H1 (cell line): ENCODE data around the gene EFCAB6. TPM values are rescaled to one million over a fixed set of nuclear protein-coding genes. Genes with fewer than 3 reads are reported as not detected.

Source experiments
- CTCF ChIA-PET: fragments of 300-600 bp; sonication (Branson Sonifier 250); formaldehyde crosslinking; loops from one replicate; lab custom pipeline; 2021; ENCODE audit not compliant: partially characterized antibody; lab: Charles Lee
- POLR2A ChIA-PET: fragments of 300-600 bp; sonication (Branson Sonifier 250); formaldehyde crosslinking; loops from one replicate; lab custom pipeline; 2021; ENCODE audit warnings: inconsistent platforms; ENCODE audit not compliant: partially characterized antibody; lab: Charles Lee
- DNase-seq, 2 experiments: peaks; one replicate each; pipeline versions ENCODE4 v3.0.0 to v3.0.0-alpha.2; 2010 to 2022; ENCODE audit warnings: low spot score in 2 of 2, low read depth in 1 of 2, mixed read lengths in 1 of 2
- FAIRE-seq: peaks from 2 replicates; lab custom pipeline; 2011; peaks lifted over from hg19 to GRCh38; lab: Jason Lieb, UNC
- H2AFZ ChIP-seq: 2 replicates; pipeline ENCODE4 v1.8.1; 2012; ENCODE audit warnings: low read length, inconsistent platforms
- H2AK5ac ChIP-seq: 2 replicates; pipeline ENCODE4 v1.6.1; 2013; ENCODE audit warnings: low read depth, low read length
- H2BK120ac ChIP-seq: replicated peaks from 2 replicates; pipeline ENCODE3; 2013; ENCODE audit warnings: low read depth, low read length, inconsistent platforms
- H2BK12ac ChIP-seq: 2 replicates; pipeline ENCODE4 v1.6.1; 2013; ENCODE audit warnings: low read depth, low read length
- H2BK15ac ChIP-seq: 2 replicates; pipeline ENCODE4 v1.6.1; 2013; ENCODE audit warnings: low read length
- H2BK20ac ChIP-seq: 2 replicates; pipeline ENCODE4 v1.6.1; 2013; ENCODE audit warnings: low read length
- H2BK5ac ChIP-seq: 2 replicates; pipeline ENCODE4 v1.6.1; 2013; ENCODE audit warnings: low read depth, low read length
- H3K14ac ChIP-seq: 2 replicates; pipeline ENCODE4 v1.6.1; 2013; ENCODE audit warnings: inconsistent platforms; ENCODE audit not compliant: insufficient read length
- H3K18ac ChIP-seq: 2 replicates; pipeline ENCODE4 v1.6.1; 2013; ENCODE audit warnings: low read length; ENCODE audit errors: extremely low read depth
- H3K23ac ChIP-seq: 2 replicates; pipeline ENCODE4 v1.6.1; 2013; ENCODE audit warnings: inconsistent platforms; ENCODE audit not compliant: insufficient read length
- H3K23me2 ChIP-seq: 2 replicates; pipeline ENCODE4 v1.6.1; 2013; ENCODE audit warnings: low read depth, low read length
- H3K27ac ChIP-seq: 2 replicates; pipeline ENCODE4 v1.6.1; 2011; ENCODE audit warnings: low read depth, low read length, inconsistent platforms
- H3K27me3 ChIP-seq, 4 experiments: replicated peaks in 1 of 4; 1 replicate in 1 of 4; 2 replicates in 3 of 4; pipeline versions ENCODE4 v1.6.1 to v1.8.1; 2011 to 2013; ENCODE audit warnings: low read length in 3 of 4, mild to moderate bottlenecking in 3 of 4, inconsistent platforms in 2 of 4, mixed read lengths in 2 of 4, moderate library complexity in 1 of 4; ENCODE audit not compliant: control insufficient read depth in 3 of 4, insufficient read depth in 3 of 4; ENCODE audit errors: extremely low read depth in 1 of 4
- H3K36me3 ChIP-seq, 4 experiments: 2 replicates each; pipeline versions ENCODE4 v1.6.1 to v1.8.1; 2011 to 2013; ENCODE audit warnings: mild to moderate bottlenecking in 4 of 4, low read length in 3 of 4, moderate library complexity in 2 of 4, control low read depth in 1 of 4, inconsistent platforms in 1 of 4; ENCODE audit not compliant: insufficient read depth in 4 of 4, control insufficient read depth in 2 of 4
- H3K4ac ChIP-seq: replicated peaks from 2 replicates; pipeline ENCODE3; 2013; ENCODE audit warnings: low read length, low read depth, mixed read lengths, inconsistent platforms; ENCODE audit not compliant: insufficient read length
- H3K4me1 ChIP-seq, 4 experiments: replicated peaks in 1 of 4; 1 replicate in 1 of 4; 2 replicates in 3 of 4; pipeline versions ENCODE4 v1.6.1 to v1.8.1; 2011 to 2013; ENCODE audit warnings: low read length in 3 of 4, inconsistent platforms in 2 of 4, mixed read lengths in 1 of 4; ENCODE audit not compliant: insufficient read depth in 4 of 4, control insufficient read depth in 3 of 4
- H3K4me2 ChIP-seq, 2 experiments: 2 replicates each; pipeline versions ENCODE4 v1.6.1 to v1.8.1; 2011 to 2013; ENCODE audit warnings: low read depth in 2 of 2, low read length in 2 of 2, control low read depth in 1 of 2, inconsistent platforms in 1 of 2, mild to moderate bottlenecking in 1 of 2; ENCODE audit not compliant: insufficient read depth in 1 of 2
- H3K4me3 ChIP-seq, 4 experiments: fragments of 200-600, 300-600 bp in 1 of 4; sonication (generic), shearing (Covaris generic), sonication (Bioruptor Twin) in 1 of 4; 2 replicates each; pipeline versions ENCODE4 v1.5.1 to v1.8.1; 2011 to 2016; ENCODE audit warnings: low read length in 4 of 4, low read depth in 3 of 4, control low read depth in 2 of 4, inconsistent platforms in 2 of 4, mild to moderate bottlenecking in 2 of 4, mixed read lengths in 1 of 4, moderate library complexity in 1 of 4; ENCODE audit not compliant: insufficient read depth in 2 of 4; ENCODE audit errors: extremely low read depth in 1 of 4
- H3K56ac ChIP-seq: replicated peaks from 2 replicates; pipeline ENCODE3; 2013; ENCODE audit warnings: low read depth, mild to moderate bottlenecking, mixed read lengths, low read length, inconsistent platforms; ENCODE audit not compliant: insufficient read length
- H3K79me1 ChIP-seq: 2 replicates; pipeline ENCODE4 v1.6.1; 2013; ENCODE audit warnings: low read depth, low read length, control low read depth
- H3K79me2 ChIP-seq, 2 experiments: 2 replicates each; pipeline versions ENCODE4 v1.6.1 to v1.8.1; 2012 to 2013; ENCODE audit warnings: low read length in 2 of 2, mild to moderate bottlenecking in 2 of 2, inconsistent platforms in 1 of 2; ENCODE audit not compliant: insufficient read depth in 2 of 2, control insufficient read depth in 1 of 2
- H3K9ac ChIP-seq, 4 experiments: replicated peaks in 1 of 4; 1 replicate in 1 of 4; 2 replicates in 3 of 4; pipeline versions ENCODE4 v1.6.1 to v1.8.1; 2011 to 2013; ENCODE audit warnings: low read depth in 3 of 4, low read length in 3 of 4, control low read depth in 2 of 4, mild to moderate bottlenecking in 2 of 4, moderate library complexity in 2 of 4, inconsistent platforms in 1 of 4; ENCODE audit errors: extremely low read depth in 1 of 4
- H3K9me3 ChIP-seq, 2 experiments: 2 replicates each; pipeline versions ENCODE4 v1.6.1 to v1.8.1; 2012 to 2013; ENCODE audit warnings: mild to moderate bottlenecking in 2 of 2, moderate library complexity in 2 of 2, control low read depth in 1 of 2, inconsistent platforms in 1 of 2, low read depth in 1 of 2, low read length in 1 of 2, mixed read lengths in 1 of 2; ENCODE audit not compliant: insufficient read depth in 2 of 2
- H4K20me1 ChIP-seq, 2 experiments: replicated peaks in 1 of 2; 2 replicates each; pipeline versions ENCODE3 to v1.8.1; 2011 to 2013; ENCODE audit warnings: inconsistent platforms in 2 of 2, low read length in 2 of 2, mild to moderate bottlenecking in 1 of 2; ENCODE audit not compliant: insufficient read depth in 2 of 2, control insufficient read depth in 1 of 2
- H4K5ac ChIP-seq: 2 replicates; pipeline ENCODE4 v1.6.1; 2013; ENCODE audit warnings: low read length, low read depth, mixed read lengths, inconsistent platforms; ENCODE audit not compliant: insufficient read length
- H4K8ac ChIP-seq: 2 replicates; pipeline ENCODE4 v1.8.0; 2013; ENCODE audit warnings: mild to moderate bottlenecking, moderate library complexity, low read length, inconsistent platforms; ENCODE audit not compliant: insufficient read depth; ENCODE audit errors: extremely low read depth
- H4K91ac ChIP-seq: replicated peaks from 2 replicates; pipeline ENCODE3; 2013; ENCODE audit warnings: low read length, mixed read lengths, inconsistent platforms; ENCODE audit not compliant: insufficient read length
- HDAC6 ChIP-seq: IDR thresholded peaks from one replicate; pipeline ENCODE4 v1.7.1; 2012; ENCODE audit warnings: low read depth, mild to moderate bottlenecking, inconsistent platforms, low read length, moderate library complexity
- TEAD4 ChIP-seq: IDR thresholded peaks from 2 replicates; pipeline ENCODE4 v1.6.1; 2012; ENCODE audit warnings: low read depth, low read length, inconsistent platforms, mixed read lengths
- WGBS, 2 experiments: shearing (Covaris generic) in 1 of 2; methylation state at CpG; one replicate each; pipeline versions ENCODE4 v1.1.6 to v1.1.7; 2013 to 2015; ENCODE audit warnings: low lambda C conversion rate in 2 of 2, mixed read lengths in 2 of 2, inconsistent platforms in 1 of 2, low coverage in 1 of 2, missing lambda C conversion rate in 1 of 2; ENCODE audit not compliant: insufficient replicate concordance in 2 of 2, insufficient coverage in 1 of 2, insufficient read length in 1 of 2; ENCODE audit errors: extremely low coverage in 1 of 2, missing lambda C conversion rate in 1 of 2; 5-methylcytosine and 5-hydroxymethylcytosine counted together
- polyA plus RNA-seq, 7 experiments: library from polyadenylated mRNA; depleted of rRNA in 3 of 7; stranded (reverse) in 5 of 7; unstranded in 2 of 7; fragments of >200 nt in 5 of 7; fragments of 200-250 nt in 2 of 7; gene quantifications; 1 replicate in 5 of 7; 2 replicates in 1 of 7; 4 replicates in 1 of 7; pipeline versions ENCODE4 v1.2.1 to v1.2.3, GENCODE V29; 2011 to 2013; ENCODE audit warnings: missing spikeins in 2 of 7, mixed read lengths in 2 of 7
- total RNA-seq: library from RNA; stranded (reverse); fragmentation: NEBNext Ultra II Directional; extraction: Animal tissue kit (Norgen Biotek cat#: 25700); gene quantifications from 2 replicates; pipeline ENCODE4 v1.2.1, GENCODE V29; 2021

EFCAB6 gene
- total and polyA plus RNA-seq, 2 of the 8 experiments (the other 6 are each of a cell fraction or from before 2014, with no cell fraction given), result 0.32 to 1.7 TPM

GRCh38 chr22:43570531-43571165 lies 241.5 kb downstream of the EFCAB6 start:
- H3K27me3 ChIP-seq, result no peaks in the 10 kb centered on the region; a peak in 1 of 7 replicates
- H3K23ac ChIP-seq, result no peak overlapping the region
- H3K4me2 ChIP-seq, result 0 out of 4 replicates have a peak overlapping the region, but pooled peaks of 1 of the 2 experiments have one; percentile 7
- H2BK12ac ChIP-seq, result no peak overlapping the region
- H3K4me1 ChIP-seq, result peaks cover 2 to 12% (median 10%) of the 10 kb centered on the region in 4 experiments
- FAIRE-seq (no peak), DNase-seq (no peak)
- 65% methylated on average over 14 of the region's 14 CpGs; no CpG with 5 or more reads in 1 of the 2 experiments for WGBS, 2 experiments
- no peak overlapping the region; a peak in 1 of 7 replicates for H3K9ac ChIP-seq
- H2BK15ac ChIP-seq, result no peak overlapping the region
- no peak overlapping the region for H2BK5ac ChIP-seq
- ChIA-PET POLR2A (no interaction called here), CTCF (interaction anchor here (1.2 kb wide), 1 partner anchor 55 kb away, joined by 4 read pairs; no protein-coding TSS in a partner anchor)
- H4K5ac ChIP-seq, result no peak overlapping the region
- no peak overlapping the region for H2AFZ ChIP-seq
- H2BK120ac ChIP-seq, result no peak overlapping the region
- no peaks in the 10 kb centered on the region for H4K20me1 ChIP-seq
- no peak overlapping the region for H4K8ac ChIP-seq
- H3K4ac ChIP-seq, result no peak overlapping the region
- no peaks in the 10 kb centered on the region for H3K36me3 ChIP-seq
- no peaks in the 10 kb centered on the region for H3K79me2 ChIP-seq
- no peak overlapping the region for H3K27ac ChIP-seq
- no peak overlapping the region for H3K18ac ChIP-seq
- no peak overlapping the region for H2AK5ac ChIP-seq
- H3K4me3 ChIP-seq, result no peak overlapping the region
- no peak overlapping the region for H2BK20ac ChIP-seq
- H3K56ac ChIP-seq, result no peak overlapping the region
- H3K79me1 ChIP-seq, result no peaks in the 10 kb centered on the region
- H3K9me3 ChIP-seq, result no peaks in the 10 kb centered on the region
- no peak overlapping the region for H4K91ac ChIP-seq
- no peaks in the 10 kb centered on the region for H3K23me2 ChIP-seq
- H3K14ac ChIP-seq, result no peak overlapping the region
- TF ChIP-seq TEAD4 (no peak), HDAC6 (no peak)
